SU-DHL-6 (cell line): ENCODE results near the gene PROSER3.
A peak's percentile ranks its signal among the peaks of the same experiment; 100 is the strongest.

Experiments
- H2AFZ ChIP-seq: fragments of 200-600 bp; sonication (generic); 2 replicates; pipeline ENCODE4 v1.6.1; 2014; ENCODE audit warnings: low read depth, mild to moderate bottlenecking, moderate library complexity, mixed read lengths, antibody characterized with exemption, low read length; ENCODE audit not compliant: severe bottlenecking
- H3F3A ChIP-seq: fragments of 200-600 bp; shearing (Covaris generic); 2 replicates; pipeline ENCODE4 v1.6.0; 2016; ENCODE audit warnings: antibody characterized with exemption, mild to moderate bottlenecking; ENCODE audit not compliant: insufficient read depth
- H3K27ac ChIP-seq: fragments of 200-600 bp; sonication (generic); 2 replicates; pipeline ENCODE4 v1.5.1; 2016; ENCODE audit warnings: low read depth, mild to moderate bottlenecking, low read length, moderate library complexity, mixed read lengths
- H3K27me3 ChIP-seq: fragments of 200-600 bp; sonication (generic), shearing (Covaris generic); 2 replicates; pipeline ENCODE4 v1.6.0; 2014; ENCODE audit warnings: mild to moderate bottlenecking, low read length
- H3K36me3 ChIP-seq: fragments of 200-600 bp; sonication (generic); 2 replicates; pipeline ENCODE4 v1.6.1; 2014; ENCODE audit warnings: mild to moderate bottlenecking, low read length, mixed read lengths
- H3K4me2 ChIP-seq: fragments of 300-600, 200-600 bp; shearing (Covaris generic), sonication (generic); 2 replicates; pipeline ENCODE4 v1.6.0; 2014; ENCODE audit warnings: low read length, low read depth, mild to moderate bottlenecking; ENCODE audit not compliant: poor library complexity, severe bottlenecking
- H3K4me3 ChIP-seq: fragments of 200-600 bp; sonication (generic); 2 replicates; pipeline ENCODE4 v1.5.1; 2014; ENCODE audit warnings: antibody characterized with exemption, low read length, mild to moderate bottlenecking, mixed read lengths; ENCODE audit not compliant: insufficient read depth, poor library complexity, severe bottlenecking
- H3K79me2 ChIP-seq: fragments of 200-600 bp; sonication (generic); 2 replicates; pipeline ENCODE4 v1.6.1; 2014; ENCODE audit warnings: mild to moderate bottlenecking, low read length, moderate library complexity; ENCODE audit not compliant: insufficient read depth
- H3K9ac ChIP-seq: fragments of 200-600 bp; sonication (generic); 2 replicates; pipeline ENCODE4 v1.7.0; 2014; ENCODE audit warnings: mild to moderate bottlenecking, low read length
- H3K9me2 ChIP-seq: fragments of 200-600 bp; sonication (generic); replicated peaks from 2 replicates; pipeline ENCODE4 v1.6.1; 2014; ENCODE audit warnings: low read length; ENCODE audit not compliant: insufficient read depth
- H3K9me3 ChIP-seq: fragments of 200-600 bp; sonication (generic); 2 replicates; pipeline ENCODE4 v1.6.1; 2014; ENCODE audit warnings: low read length, mixed read lengths; ENCODE audit not compliant: insufficient read depth
- H4K20me1 ChIP-seq: fragments of 200-600 bp; sonication (generic); 2 replicates; pipeline ENCODE4 v1.6.1; 2014; ENCODE audit warnings: low read depth, mild to moderate bottlenecking, antibody characterized with exemption, low read length, moderate library complexity, mixed read lengths
- EZH2phosphoT487 ChIP-seq: fragments of 200-600 bp; sonication (generic), shearing (Covaris generic); conservative IDR thresholded peaks from 2 replicates; pipeline ENCODE4 v1.6.1; 2018; ENCODE audit warnings: mild to moderate bottlenecking, antibody characterized with exemption, low read length, moderate library complexity, mixed read lengths
- TF ChIP-seq, protein P1 (sequence below): fragments of 200-600 bp; sonication (generic); IDR thresholded peaks from one replicate; pipeline ENCODE4 v1.5.1; 2017; ENCODE audit warnings: antibody characterized with exemption, mild to moderate bottlenecking, low read length, moderate library complexity; ENCODE audit not compliant: insufficient read depth, poor library complexity, severe bottlenecking

Gene PROSER3

DNA sequence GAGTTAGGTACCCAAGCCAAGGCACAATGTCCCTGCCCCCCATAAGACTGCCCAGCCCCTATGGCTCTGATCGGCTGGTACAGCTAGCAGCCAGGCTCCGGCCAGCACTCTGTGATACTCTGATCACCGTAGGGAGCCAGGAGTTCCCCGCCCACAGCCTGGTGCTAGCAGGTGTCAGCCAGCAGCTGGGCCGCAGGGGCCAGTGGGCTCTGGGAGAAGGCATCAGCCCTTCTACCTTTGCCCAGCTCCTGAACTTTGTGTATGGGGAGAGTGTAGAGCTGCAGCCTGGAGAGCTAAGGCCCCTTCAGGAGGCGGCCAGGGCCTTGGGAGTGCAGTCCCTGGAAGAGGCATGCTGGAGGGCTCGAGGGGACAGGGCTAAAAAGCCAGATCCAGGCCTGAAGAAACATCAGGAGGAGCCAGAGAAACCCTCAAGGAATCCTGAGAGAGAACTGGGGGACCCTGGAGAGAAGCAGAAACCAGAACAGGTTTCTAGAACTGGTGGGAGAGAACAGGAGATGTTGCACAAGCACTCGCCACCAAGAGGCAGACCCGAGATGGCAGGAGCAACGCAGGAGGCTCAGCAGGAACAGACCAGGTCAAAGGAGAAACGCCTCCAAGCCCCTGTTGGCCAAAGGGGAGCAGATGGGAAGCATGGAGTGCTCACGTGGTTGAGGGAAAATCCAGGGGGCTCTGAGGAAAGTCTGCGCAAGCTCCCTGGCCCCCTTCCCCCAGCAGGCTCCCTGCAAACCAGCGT is 43.2 kb upstream of the PROSER3 start:
- Histone ChIP-seq H3K4me3 (no peak overlapping the region), H3K36me3 (no peaks in the 10 kb centered on the region), H4K20me1 (no peaks in the 10 kb centered on the region), H3K9ac (no peak overlapping the region), H3K27ac (no peak overlapping the region), H3K27me3 (no peaks in the 10 kb centered on the region), H3K4me2 (no peak overlapping the region), H2AFZ (no peak overlapping the region), H3K9me3 (no peaks in the 10 kb centered on the region), H3F3A (no peaks in the 10 kb centered on the region), H3K9me2 (no peaks in the 10 kb centered on the region), H3K79me2 (peaks cover 17% of the 10 kb centered on the region)
- TF ChIP-seq, protein P1, sequence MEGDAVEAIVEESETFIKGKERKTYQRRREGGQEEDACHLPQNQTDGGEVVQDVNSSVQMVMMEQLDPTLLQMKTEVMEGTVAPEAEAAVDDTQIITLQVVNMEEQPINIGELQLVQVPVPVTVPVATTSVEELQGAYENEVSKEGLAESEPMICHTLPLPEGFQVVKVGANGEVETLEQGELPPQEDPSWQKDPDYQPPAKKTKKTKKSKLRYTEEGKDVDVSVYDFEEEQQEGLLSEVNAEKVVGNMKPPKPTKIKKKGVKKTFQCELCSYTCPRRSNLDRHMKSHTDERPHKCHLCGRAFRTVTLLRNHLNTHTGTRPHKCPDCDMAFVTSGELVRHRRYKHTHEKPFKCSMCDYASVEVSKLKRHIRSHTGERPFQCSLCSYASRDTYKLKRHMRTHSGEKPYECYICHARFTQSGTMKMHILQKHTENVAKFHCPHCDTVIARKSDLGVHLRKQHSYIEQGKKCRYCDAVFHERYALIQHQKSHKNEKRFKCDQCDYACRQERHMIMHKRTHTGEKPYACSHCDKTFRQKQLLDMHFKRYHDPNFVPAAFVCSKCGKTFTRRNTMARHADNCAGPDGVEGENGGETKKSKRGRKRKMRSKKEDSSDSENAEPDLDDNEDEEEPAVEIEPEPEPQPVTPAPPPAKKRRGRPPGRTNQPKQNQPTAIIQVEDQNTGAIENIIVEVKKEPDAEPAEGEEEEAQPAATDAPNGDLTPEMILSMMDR: no peak
- TF ChIP-seq EZH2phosphoT487: no peak

DNA sequence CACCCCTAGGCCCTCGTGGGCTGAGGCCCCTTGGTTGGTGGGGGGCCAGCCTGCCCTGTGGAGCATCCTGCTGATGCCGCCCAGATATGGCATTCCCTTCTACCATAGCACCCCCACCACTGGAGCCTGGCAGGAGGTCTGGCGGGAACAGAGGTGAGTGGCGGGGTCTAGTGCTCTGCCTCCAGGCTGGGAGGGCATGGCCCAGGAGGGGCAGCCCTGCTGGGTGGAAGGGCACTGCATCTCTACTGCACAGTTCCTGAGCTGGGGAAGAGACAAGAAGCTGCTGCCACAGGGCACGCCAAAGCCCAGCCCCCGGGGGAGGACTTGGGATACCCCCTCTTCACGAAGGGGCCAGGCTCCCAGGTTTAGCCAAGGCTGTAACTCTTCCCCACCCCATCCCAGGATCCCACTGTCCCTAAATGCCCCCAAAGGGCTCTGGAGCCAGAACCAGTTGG is 42.6 kb upstream of the PROSER3 start:
- H3K9ac ChIP-seq: no peak overlapping the region
- H3K27ac ChIP-seq: no peak overlapping the region
- no peaks in the 10 kb centered on the region for H3F3A ChIP-seq
- H2AFZ ChIP-seq: no peak overlapping the region
- H3K9me2 ChIP-seq: no peaks in the 10 kb centered on the region
- no peaks in the 10 kb centered on the region for H4K20me1 ChIP-seq
- no peaks in the 10 kb centered on the region for H3K9me3 ChIP-seq
- no peak for TF ChIP-seq EZH2phosphoT487
- TF ChIP-seq, protein P1: no peak
- no peaks in the 10 kb centered on the region for H3K36me3 ChIP-seq
- peak overlapping the region; percentile 74 for H3K4me2 ChIP-seq
- H3K4me3 ChIP-seq: no peak overlapping the region
- peaks cover 22% of the 10 kb centered on the region for H3K79me2 ChIP-seq
- H3K27me3 ChIP-seq: no peaks in the 10 kb centered on the region

DNA sequence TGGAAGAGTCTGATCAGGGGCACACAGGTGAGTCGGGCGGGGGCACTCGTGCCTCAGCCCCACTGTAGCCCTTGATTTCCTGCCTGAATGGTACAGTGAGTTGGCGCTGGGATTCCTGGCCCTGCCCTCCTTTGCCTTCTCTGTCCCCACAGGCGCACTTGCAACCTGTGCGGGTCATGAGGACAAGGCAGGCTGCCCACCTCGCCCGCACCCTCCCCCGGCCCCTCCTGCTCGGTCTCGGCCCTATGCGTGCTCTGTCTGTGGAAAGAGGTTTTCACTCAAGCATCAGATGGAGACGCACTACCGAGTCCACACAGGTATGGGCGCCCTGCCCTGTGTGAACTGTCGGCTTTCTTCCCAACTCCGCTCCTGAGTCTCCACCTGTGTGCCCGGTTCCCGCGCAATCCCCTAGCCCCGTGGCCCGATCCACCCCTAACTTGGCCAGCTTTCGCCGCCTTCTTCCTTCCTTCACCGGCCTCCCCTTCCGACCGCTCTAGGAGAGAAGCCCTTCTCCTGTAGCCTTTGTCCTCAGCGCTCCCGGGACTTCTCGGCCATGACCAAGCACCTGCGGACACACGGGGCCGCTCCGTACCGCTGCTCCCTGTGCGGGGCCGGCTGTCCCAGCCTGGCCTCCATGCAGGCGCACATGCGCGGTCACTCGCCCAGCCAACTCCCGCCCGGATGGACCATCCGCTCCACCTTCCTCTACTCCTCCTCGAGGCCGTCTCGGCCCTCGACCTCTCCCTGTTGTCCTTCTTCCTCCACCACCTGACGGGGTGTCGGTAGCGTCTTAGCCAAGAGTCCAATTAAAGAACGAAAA is 41.8 kb upstream of the PROSER3 start:
- no peaks in the 10 kb centered on the region for H3K36me3 ChIP-seq
- no peak for TF ChIP-seq EZH2phosphoT487
- TF ChIP-seq, protein P1: no peak

More for the DNA sequence above, 41.8 kb upstream of the PROSER3 start:
- Histone ChIP-seq H3K27me3 (no peaks in the 10 kb centered on the region), H3K27ac (0 out of 2 replicates have a peak overlapping the region, but pooled peaks have one; percentile 54), H2AFZ (peak overlapping the region; percentile 66), H3K9me2 (no peaks in the 10 kb centered on the region), H3K9me3 (no peaks in the 10 kb centered on the region), H3K9ac (peak overlapping the region; percentile 72), H3F3A (no peaks in the 10 kb centered on the region), H3K79me2 (peaks cover 22% of the 10 kb centered on the region), H3K4me3 (peak overlapping the region; percentile 64), H3K4me2 (peak overlapping the region; percentile 74), H4K20me1 (no peaks in the 10 kb centered on the region)
